Raji (cell line): ENCODE measurements around the gene DST.

Source experiments
- POLR2A ChIP-seq: IDR thresholded peaks from 2 replicates; pipeline ENCODE4 v1.6.1; 2011; ENCODE audit warnings: low read depth, low read length, control low read depth; ENCODE audit not compliant: insufficient read depth

Gene DST

GRCh38 chr6:56542364-56543331, 100.0 kb downstream of the DST start:
- TF ChIP-seq POLR2A, result peak; percentile 84

- TF ChIP-seq POLR2A, result no peak
These were observed 100.8 kb downstream of the DST start for GRCh38 chr6:56541741-56542360.

- no peak for TF ChIP-seq POLR2A
These were observed 101.6 kb downstream of the DST start for GRCh38 chr6:56541030-56541600.

- TF ChIP-seq POLR2A, result no peak
These were observed 102.3 kb downstream of the DST start for GRCh38 chr6:56540232-56541029.

GRCh38 chr6:56539527-56540105, 103.1 kb downstream of the DST start:
- TF ChIP-seq POLR2A, result no peak

- no peak for TF ChIP-seq POLR2A
These were observed 103.8 kb downstream of the DST start for GRCh38 chr6:56538851-56539250.

GRCh38 chr6:56537223-56537770, 105.4 kb downstream of the DST start:
- no peak for TF ChIP-seq POLR2A

GRCh38 chr6:56536536-56536935, 106.2 kb downstream of the DST start:
- TF ChIP-seq POLR2A, result no peak

- no peak for TF ChIP-seq POLR2A
These were observed 107.1 kb downstream of the DST start for GRCh38 chr6:56535626-56536025.

- no peak for TF ChIP-seq POLR2A
These were observed 107.8 kb downstream of the DST start for GRCh38 chr6:56534680-56535419.

- TF ChIP-seq POLR2A, result no peak
These were observed 109.7 kb downstream of the DST start for GRCh38 chr6:56532766-56533551.

- TF ChIP-seq POLR2A, result no peak
These were observed 110.7 kb downstream of the DST start for GRCh38 chr6:56531839-56532595.
